Spleen (tissue), 11 donors: ENCODE data around the gene ATP6V0B. TPM values are rescaled to one million over a fixed set of nuclear protein-coding genes. Genes with fewer than 3 reads are reported as not detected.

Source experiments
- DNase-seq: peaks from one replicate; pipeline ENCODE4 v3.0.0-alpha.2; 2020
- H3K27ac ChIP-seq, 8 donors: fragments of 200-600 bp; sonication (generic) in 7 of 8; 1 replicate in 4 of 8; 2 replicates in 4 of 8; pipeline versions ENCODE4 v1.5.0 to v1.8.0; 2016 to 2021; ENCODE audit warnings: inconsistent platforms in 4 of 8, mild to moderate bottlenecking in 4 of 8, moderate library complexity in 1 of 8
- H3K27me3 ChIP-seq, 7 donors: fragments of 200-600 bp; sonication (generic) in 6 of 7; replicated peaks in 1 of 7; 1 replicate in 4 of 7; 2 replicates in 3 of 7; pipeline versions ENCODE4 v1.5.0 to v1.8.0; 2016 to 2021; ENCODE audit warnings: inconsistent platforms in 3 of 7, mild to moderate bottlenecking in 1 of 7
- H3K36me3 ChIP-seq, 6 donors: fragments of 200-600 bp; sonication (generic) in 5 of 6; 1 replicate in 4 of 6; 2 replicates in 2 of 6; pipeline versions ENCODE4 v1.5.0 to v1.8.0; 2016 to 2021; ENCODE audit warnings: inconsistent platforms in 2 of 6
- H3K4me1 ChIP-seq, 6 donors: fragments of 200-600 bp; sonication (generic) in 5 of 6; 1 replicate in 3 of 6; 2 replicates in 3 of 6; pipeline versions ENCODE4 v1.5.0 to v1.8.0; 2016 to 2021; ENCODE audit warnings: inconsistent platforms in 3 of 6
- H3K4me3 ChIP-seq, 8 donors: fragments of 200-600 bp; sonication (generic) in 7 of 8; 1 replicate in 4 of 8; 2 replicates in 4 of 8; pipeline versions ENCODE4 v1.5.0 to v1.8.0; 2016 to 2021; ENCODE audit warnings: inconsistent platforms in 4 of 8, mild to moderate bottlenecking in 4 of 8, moderate library complexity in 2 of 8
- H3K9me3 ChIP-seq, 8 donors: fragments of 200-600 bp; sonication (generic) in 7 of 8; 1 replicate in 4 of 8; 2 replicates in 4 of 8; pipeline versions ENCODE4 v1.5.0 to v1.8.0; 2016 to 2021; ENCODE audit warnings: inconsistent platforms in 4 of 8
- CTCF ChIP-seq, 11 experiments: fragments of 200-600 bp in 7 of 11; fragments of 450-650 bp in 4 of 11; sonication (generic) in 4 of 11; IDR thresholded peaks in 8 of 11; conservative IDR thresholded peaks in 3 of 11; 1 replicate in 7 of 11; 2 replicates in 4 of 11; pipeline versions ENCODE4 v1.4.0 to v1.8.0; 2016 to 2021; ENCODE audit warnings: antibody characterized with exemption in 11 of 11, inconsistent platforms in 4 of 11, mild to moderate bottlenecking in 1 of 11
- POLR2A ChIP-seq, 3 donors: fragments of 450-650 bp; IDR thresholded peaks; one replicate each; pipeline ENCODE4 v1.5.1; 2017; ENCODE audit warnings: antibody characterized with exemption in 3 of 3, mild to moderate bottlenecking in 1 of 3
- POLR2AphosphoS5 ChIP-seq, 3 donors: sonication (generic); formaldehyde crosslinking; IDR thresholded peaks; one replicate each; pipeline ENCODE4 v1.5.1; 2017; ENCODE audit warnings: antibody characterized with exemption in 3 of 3
- WGBS, 5 donors: extraction: QIAGEN DNeasy Blood & Tissue Kit in 3 of 5; methylation state at CpG; one replicate each; pipeline versions ENCODE4 v1.1.5 to v1.1.7; 2013 to 2018; 5-methylcytosine and 5-hydroxymethylcytosine counted together
- intact Hi-C: fragments of 100-400 bp; cut with DNase I; formaldehyde crosslinking; loops from one replicate; pipeline ENCODE4 v1.15.0; 2023; ENCODE audit warnings: low total_unique reads
- polyA plus RNA-seq, 3 donors: library from polyadenylated mRNA; stranded (reverse); fragments of 200-250 nt; gene quantifications; one replicate each; pipeline ENCODE4 v1.2.1, GENCODE V29; 2013
- total RNA-seq, 7 donors: library from RNA; depleted of rRNA in 3 of 7; stranded (reverse); fragments of >200 nt in 3 of 7; fragmentation: NEBNext Ultra II Directional in 4 of 7; extraction: Animal tissue kit (Norgen Biotek cat#: 25700) in 4 of 7; gene quantifications; one replicate each; pipeline versions ENCODE4 v1.1.0 to v1.2.1, GENCODE V29; 2016 to 2021
- donor health status: healthy with polysubstance abuse.
- donor health status: DM: no; HTN: no; CAD: no; lungs with moderate emphysema.
- donor health status: DM: no; HTN: no; CAD: no.
- donor health status: Bipolar disorder and iron deficiency.
- donor health status: healthy.
- donor health status: DM: no; HTN: no; CAD: no.
- donor health status: DM: yes; HTN: yes; CAD: no.

Gene ATP6V0B
- total and polyA plus RNA-seq, 10 donors: 124 to 219 (median 177) TPM

GRCh38 chr1:43930949-43931275 is 43.8 kb upstream of the ATP6V0B start:
- TF ChIP-seq CTCF (IDR thresholded peaks at IDR 0.05 in 8 of 11, conservative IDR thresholded peaks at IDR 0.05 in 3 of 11) (no peak), POLR2AphosphoS5 (IDR thresholded peaks at IDR 0.05) (no peak), POLR2A (IDR thresholded peaks at IDR 0.05) (no peak)
- intact Hi-C loops: loop anchor here (5.0 to 10.0 kb wide), 2 partner anchors 169 to 406 kb away; no protein-coding TSS in a partner anchor
- 68 to 83% (median 71%) methylated on average over 3 to 4 of the region's 4 CpGs for WGBS, 5 donors
- H3K4me3 ChIP-seq: no peak overlapping the region
- H3K4me1 ChIP-seq: peaks cover 7 to 31% (median 26%) of the 10 kb centered on the region in 6 donors
- DNase-seq: no peak
- H3K36me3 ChIP-seq: peaks cover 0 to 22% (median 2%) of the 10 kb centered on the region in 6 donors
- H3K9me3 ChIP-seq: no peaks in the 10 kb centered on the region
- peaks cover 0 to 36% (median 28%) of the 10 kb centered on the region in 7 donors for H3K27me3 ChIP-seq
- no peak overlapping the region for H3K27ac ChIP-seq

DNA sequence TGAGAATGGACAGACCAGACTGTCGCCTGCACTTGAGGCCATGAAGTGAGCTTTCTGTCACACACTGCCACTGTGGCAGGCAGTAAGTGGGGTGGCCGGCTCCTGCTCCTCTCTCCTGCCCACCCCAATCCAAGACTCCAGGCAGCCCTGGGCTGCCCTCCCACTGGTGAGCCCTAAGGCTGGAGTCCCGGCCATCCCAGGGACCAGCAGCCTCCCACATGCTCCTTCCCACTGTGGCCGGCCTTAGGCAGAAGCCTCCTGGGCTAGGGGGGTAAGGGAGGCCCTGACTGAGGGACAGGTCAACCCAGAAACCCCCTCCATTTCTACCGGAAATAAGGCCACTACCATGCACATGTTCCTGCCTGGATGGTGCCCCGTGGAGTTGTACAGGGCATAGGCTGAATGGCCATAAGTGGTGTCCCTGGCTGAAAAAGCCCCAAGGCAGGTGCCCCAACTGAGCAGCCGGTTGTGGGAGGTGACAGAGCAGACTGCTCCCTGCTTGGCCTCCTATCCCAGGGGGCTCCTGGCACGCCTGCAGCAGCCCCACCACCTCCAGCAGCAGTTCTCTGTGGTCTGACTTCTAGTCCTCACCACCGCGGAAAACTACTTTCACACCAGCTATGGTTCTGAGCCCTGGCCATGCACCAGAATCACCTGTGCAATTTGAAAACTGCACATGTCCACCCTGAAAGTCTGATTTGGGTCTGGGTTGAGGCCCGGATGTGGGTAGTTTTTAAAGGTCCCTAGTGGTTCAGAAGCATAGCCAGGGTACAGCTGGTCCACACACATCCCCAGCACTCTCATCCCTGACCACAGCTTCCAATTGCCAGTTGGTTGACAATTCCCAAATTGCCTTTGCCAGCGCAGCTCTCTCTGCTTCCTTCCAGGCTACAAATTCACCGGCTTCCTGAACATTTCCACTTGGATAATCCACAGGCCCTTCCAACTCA is 42.8 kb upstream of the ATP6V0B start:
- intact Hi-C loops: loop anchor here (5.0 to 10.0 kb wide), 2 partner anchors 170 to 407 kb away; no protein-coding TSS in a partner anchor
- Histone ChIP-seq H3K4me3 (no peak overlapping the region), H3K9me3 (no peaks in the 10 kb centered on the region), H3K4me1 (peaks cover 7 to 41% (median 34%) of the 10 kb centered on the region in 6 donors), H3K36me3 (peaks cover 0 to 12% (median 2%) of the 10 kb centered on the region in 6 donors), H3K27me3 (peaks cover 0 to 47% (median 31%) of the 10 kb centered on the region in 7 donors), H3K27ac (no peak overlapping the region)
- no peak for DNase-seq
- no peak for TF ChIP-seq POLR2A (IDR thresholded peaks at IDR 0.05)
- no peak for TF ChIP-seq CTCF (IDR thresholded peaks at IDR 0.05 in 8 of 11, conservative IDR thresholded peaks at IDR 0.05 in 3 of 11)
- no peak for TF ChIP-seq POLR2AphosphoS5 (IDR thresholded peaks at IDR 0.05)
- WGBS, 5 donors: 80 to 94% (median 90%) methylated on average over 10 to 13 of the region's 13 CpGs

DNA sequence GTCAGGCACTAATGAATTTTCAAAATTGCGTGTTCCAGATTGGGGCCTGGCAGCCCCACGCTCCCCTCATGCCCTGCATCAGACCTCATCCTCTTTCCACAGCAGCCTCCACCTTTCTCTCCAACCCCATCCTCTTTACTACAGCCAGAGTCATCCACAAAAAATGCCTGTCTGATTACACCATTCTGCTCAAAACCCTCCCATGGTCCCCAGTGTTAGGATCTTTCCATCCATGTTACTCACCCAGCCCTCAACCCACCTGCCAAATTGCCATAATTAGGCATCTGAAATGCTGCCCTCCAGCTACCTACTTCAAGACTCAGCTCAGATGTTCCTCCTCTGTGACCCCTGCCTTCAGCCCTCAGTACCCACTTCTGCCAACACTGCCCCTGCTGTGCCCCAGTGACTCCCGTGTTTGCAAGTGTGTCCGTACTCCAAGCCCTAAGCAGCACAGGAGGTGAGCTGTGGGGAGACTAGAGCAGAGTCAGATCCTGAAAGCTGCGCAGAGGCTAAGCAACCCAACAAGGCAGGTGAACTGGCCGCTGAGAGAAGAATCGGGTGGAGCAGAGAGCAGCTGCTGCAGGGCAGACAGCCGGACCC is 41.9 kb upstream of the ATP6V0B start:
- Histone ChIP-seq H3K4me1 (peaks cover 7 to 41% (median 34%) of the 10 kb centered on the region in 6 donors), H3K36me3 (peaks cover 0 to 12% (median 2%) of the 10 kb centered on the region in 6 donors), H3K27ac (no peak overlapping the region), H3K9me3 (no peaks in the 10 kb centered on the region), H3K27me3 (peaks cover 0 to 47% (median 31%) of the 10 kb centered on the region in 7 donors), H3K4me3 (peak overlapping the region in 4 of 8 donors; percentile 10 to 52 (median 20))
- 28 to 37% (median 34%) methylated on average over 8 of the region's 8 CpGs for whole genome bisulfite sequencing, 5 donors
- TF ChIP-seq POLR2AphosphoS5 (IDR thresholded peaks at IDR 0.05) (no peak), POLR2A (IDR thresholded peaks at IDR 0.05) (no peak), CTCF (IDR thresholded peaks at IDR 0.05 in 8 of 11, conservative IDR thresholded peaks at IDR 0.05 in 3 of 11) (no peak)
- intact Hi-C loops: loop anchor here (5.0 to 10.0 kb wide), 2 partner anchors 171 to 408 kb away; no protein-coding TSS in a partner anchor
- DNase-seq: no peak
